A549 treated with CpdA at 1 μM for 4 hours (cell line): ENCODE measurements around the gene BHLHE23. TPM values are rescaled to one million over a fixed set of nuclear protein-coding genes. Genes with fewer than 3 reads are reported as not detected.

ENCODE experiments used
- total RNA-seq: library from RNA; stranded (reverse); fragments of 200-300 nt; extraction: Qiagen RNA extraction; gene quantifications from 5 replicates; pipeline ENCODE4 v1.2.3, GENCODE V29; 2022; ENCODE audit warnings: low read depth

Gene BHLHE23
- total RNA-seq, result not detected in 5 replicates

GRCh38 chr20:63006540-63007359, at the start of gene BHLHE23:
Gene BHLHE23 (minus strand): TSS chr20:63006964. CDS start chr20:63006774, 190 bp downstream.

Other genes starting within 250 kb of the BHLHE23 start
- 21.4 to 26.5 TPM (median 24.2 TPM) in 5 replicates for gene MRGBP, start 210.5 kb downstream of the BHLHE23 start, total RNA-seq
- 39.8 to 50.5 TPM (median 45.6 TPM) in 5 replicates for gene OGFR, start 202.1 kb downstream of the BHLHE23 start, total RNA-seq
- 0.40 to 0.72 TPM (median 0.50 TPM) in 5 replicates for gene COL9A3, start 189.9 kb downstream of the BHLHE23 start, total RNA-seq
- 3.8 to 5.2 TPM (median 4.5 TPM) in 5 replicates for gene TCFL5, start 145.1 kb downstream of the BHLHE23 start, total RNA-seq
- 21.5 to 25.3 TPM (median 22.7 TPM) in 5 replicates for gene DIDO1, start 80.5 kb downstream of the BHLHE23 start, total RNA-seq
- 20.4 to 23.8 TPM (median 22.2 TPM) in 5 replicates for gene GID8, start 68.8 kb downstream of the BHLHE23 start, total RNA-seq
- gene SLC17A9, start 54.3 kb downstream of the BHLHE23 start, total RNA-seq, result 0.05 to 0.08 TPM in 2 of 5 replicates, not detected in the others
- gene YTHDF1, start 209.2 kb upstream of the BHLHE23 start, total RNA-seq, result 50.3 to 60.2 TPM (median 53.2 TPM) in 5 replicates
- gene BIRC7, start 228.9 kb upstream of the BHLHE23 start, total RNA-seq, result 1.9 to 4.4 TPM (median 3.2 TPM) in 5 replicates
- 6.3 to 10.3 TPM (median 6.7 TPM) in 5 replicates for gene NKAIN4, start 247.5 kb upstream of the BHLHE23 start, total RNA-seq